NCI-H1436 treated with DMSO at 0.1 percent for 48 hours (cell line): ENCODE measurements around the gene DCTN3.
A peak's percentile ranks its signal among the peaks of the same experiment; 100 is the strongest.

Source experiments
- DNase-seq: peaks from one replicate; lab custom pipeline; 2025; lab: John Stamatoyannopoulos, UW

Gene DCTN3

DNA sequence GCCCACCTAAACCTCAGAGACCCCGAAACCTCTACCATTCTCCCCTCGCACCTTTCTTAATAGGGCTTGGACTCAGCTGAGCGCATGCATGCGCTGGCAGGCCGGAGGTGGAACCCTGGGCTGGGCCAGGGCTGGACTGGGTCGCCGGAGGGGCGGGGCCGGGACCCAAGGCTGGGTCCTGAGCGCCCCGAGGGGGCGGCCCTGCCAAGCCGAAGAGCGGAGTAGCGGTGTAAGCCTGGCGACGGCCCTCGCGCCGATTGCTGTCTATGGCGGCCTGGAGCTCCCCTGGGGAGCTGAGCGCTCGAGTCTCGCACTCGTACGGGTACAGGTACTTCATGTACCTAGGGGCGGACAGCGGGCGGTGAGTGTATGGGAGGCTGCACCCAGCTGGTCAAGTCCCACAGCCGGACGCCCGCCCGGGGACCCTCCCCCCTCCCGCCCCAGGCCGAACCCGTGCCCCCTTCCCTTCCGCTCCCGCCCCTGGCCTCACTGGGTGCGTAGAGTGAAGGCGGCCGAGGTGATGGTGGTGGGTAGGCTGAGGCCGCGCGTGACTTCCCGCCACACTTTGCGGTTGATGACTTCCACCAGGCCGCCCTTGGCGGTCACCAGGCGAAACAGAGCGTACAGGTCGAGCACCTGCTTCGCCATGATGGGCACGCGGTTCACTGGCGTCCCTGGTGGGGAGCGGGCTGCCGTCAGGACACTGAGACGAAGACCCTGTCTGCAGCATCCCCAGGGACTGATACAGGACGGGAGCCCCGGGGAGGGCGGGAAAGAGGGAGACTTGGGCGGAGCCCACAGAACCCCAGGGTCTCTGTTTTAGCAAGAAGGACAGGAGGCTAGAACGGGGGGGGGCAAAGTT lies 3.3 kb upstream of the DCTN3 start:
- DNase-seq: no peak

- DNase-seq: no peak
Observed at GRCh38 chr9:34615132-34615531, 5.2 kb downstream of the DCTN3 start.

DNA sequence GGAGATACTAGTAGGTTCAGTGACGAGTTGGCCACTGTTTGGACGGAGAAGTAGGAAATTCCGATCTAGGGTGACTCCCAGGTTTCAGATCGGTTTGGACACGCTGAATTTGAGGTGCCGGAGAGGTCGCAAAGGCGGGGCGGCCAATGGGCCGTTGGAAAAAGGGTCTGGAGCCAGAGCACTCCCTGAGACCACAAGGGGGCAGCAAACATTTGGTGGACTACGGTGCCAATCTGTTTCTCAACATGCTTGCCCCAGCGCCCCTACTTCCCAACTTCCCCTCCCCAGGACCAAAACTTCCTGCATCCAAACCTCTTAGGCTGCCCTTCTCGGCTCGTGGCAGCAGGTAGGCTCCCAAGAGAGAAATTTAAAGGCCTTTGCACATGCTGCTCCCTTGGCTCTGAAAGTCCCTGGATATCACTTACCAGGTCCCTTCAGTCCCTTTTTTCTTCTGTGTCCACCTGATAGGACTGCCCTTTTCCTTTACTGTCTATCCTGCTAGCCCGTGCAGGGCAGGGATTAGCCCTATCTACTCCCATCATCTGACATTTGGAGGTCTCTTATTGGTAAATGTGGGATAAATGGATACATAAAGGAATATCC lies 7.4 kb downstream of the DCTN3 start:
- peak; percentile 17 for DNase-seq

GRCh38 chr9:34611811-34612787 lies 8.2 kb downstream of the DCTN3 start, which contains the start of gene RPP25L:
Gene RPP25L (minus strand): TSS chr9:34612097. CDS start chr9:34611296, 801 bp downstream.
- peak; percentile 8 for DNase-seq

DNA sequence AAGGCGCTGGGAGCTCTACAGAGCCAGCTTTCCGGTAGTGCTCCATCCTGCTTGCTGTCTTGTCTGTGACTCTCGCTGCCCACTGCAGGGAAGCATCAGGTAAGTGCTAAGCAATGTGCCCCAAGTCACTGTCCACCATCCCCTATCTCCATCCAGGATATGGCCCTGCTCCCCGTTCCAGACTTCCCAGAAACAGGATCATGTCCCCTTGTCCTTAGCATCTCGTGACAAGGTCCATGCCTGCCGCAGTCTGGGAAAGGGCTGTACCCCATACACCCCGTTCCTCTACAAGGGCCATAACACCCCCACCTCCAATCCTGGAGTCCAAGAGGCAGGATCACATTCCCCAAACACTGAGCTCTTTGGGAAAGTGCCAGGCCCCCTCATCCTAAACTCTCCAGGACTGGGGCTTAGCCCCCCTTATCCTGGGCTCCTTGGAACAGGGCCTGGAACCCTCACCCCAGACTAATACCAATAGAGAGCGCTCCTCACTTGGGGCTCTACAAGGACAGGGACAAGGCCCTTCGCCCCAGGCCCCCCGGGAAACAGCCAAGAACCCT lies 9.0 kb downstream of the DCTN3 start:
- DNase-seq: no peak

DNA sequence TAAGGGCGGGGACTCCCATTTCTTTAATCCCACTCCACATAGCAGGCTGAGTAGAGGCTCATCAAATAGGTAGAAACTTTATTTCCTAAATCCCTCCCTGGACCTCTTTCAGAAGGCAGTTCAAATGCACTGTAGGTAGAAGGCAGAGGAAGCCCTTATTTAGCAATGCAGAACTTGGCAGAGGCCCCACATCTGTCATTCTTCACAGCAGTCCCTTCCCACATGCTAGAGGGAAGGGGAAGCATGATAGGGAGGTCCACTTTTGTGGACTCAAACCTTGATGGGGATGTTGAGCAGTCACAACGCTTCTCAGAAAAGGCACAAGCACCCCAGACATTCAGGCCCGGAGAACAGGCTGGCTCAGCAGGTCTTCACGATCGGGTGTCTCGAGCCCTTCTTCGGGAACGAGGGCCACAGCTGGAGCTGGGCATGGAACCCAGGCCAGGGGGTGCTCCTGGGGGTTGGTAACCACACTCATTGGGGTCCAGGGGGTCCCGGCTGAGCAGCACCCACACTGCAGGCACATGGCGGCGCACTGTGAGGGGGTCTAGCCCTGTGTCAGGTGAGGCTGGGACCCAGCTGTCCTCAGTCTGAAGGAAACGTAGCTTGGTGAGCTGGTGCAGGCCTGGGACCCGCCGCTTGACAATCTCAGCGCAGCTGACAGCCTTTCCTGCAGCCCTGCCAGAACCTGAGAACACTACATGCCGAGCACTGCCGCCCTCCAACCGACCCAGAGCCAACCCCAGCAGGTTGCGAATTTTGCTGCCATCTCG lies 9.7 kb downstream of the DCTN3 start:
- DNase-seq: no peak

DNA sequence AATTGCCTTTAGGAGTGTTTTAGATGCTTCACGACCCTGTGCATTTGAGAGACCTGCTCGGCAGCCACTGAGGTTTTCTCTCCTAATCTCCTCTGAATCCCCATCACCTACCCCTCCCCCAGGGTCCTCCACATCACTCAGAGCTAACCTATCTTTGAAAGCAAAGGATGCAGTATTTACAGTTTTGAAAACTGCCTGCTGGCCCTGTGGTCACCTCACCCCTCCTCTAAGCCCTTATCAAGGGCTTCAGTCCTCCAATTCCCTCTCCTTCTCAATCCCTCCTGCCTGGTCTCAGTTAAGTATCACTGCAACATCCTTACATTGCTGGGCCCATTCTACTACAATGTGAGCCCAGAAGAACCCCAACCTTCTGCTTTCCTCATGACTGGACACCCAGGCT lies 13.0 kb downstream of the DCTN3 start:
- DNase-seq: no peak

GRCh38 chr9:34606905-34607304 lies 13.4 kb downstream of the DCTN3 start:
- no peak for DNase-seq

GRCh38 chr9:34606190-34606589 lies 14.1 kb downstream of the DCTN3 start:
- DNase-seq: no peak

DNA sequence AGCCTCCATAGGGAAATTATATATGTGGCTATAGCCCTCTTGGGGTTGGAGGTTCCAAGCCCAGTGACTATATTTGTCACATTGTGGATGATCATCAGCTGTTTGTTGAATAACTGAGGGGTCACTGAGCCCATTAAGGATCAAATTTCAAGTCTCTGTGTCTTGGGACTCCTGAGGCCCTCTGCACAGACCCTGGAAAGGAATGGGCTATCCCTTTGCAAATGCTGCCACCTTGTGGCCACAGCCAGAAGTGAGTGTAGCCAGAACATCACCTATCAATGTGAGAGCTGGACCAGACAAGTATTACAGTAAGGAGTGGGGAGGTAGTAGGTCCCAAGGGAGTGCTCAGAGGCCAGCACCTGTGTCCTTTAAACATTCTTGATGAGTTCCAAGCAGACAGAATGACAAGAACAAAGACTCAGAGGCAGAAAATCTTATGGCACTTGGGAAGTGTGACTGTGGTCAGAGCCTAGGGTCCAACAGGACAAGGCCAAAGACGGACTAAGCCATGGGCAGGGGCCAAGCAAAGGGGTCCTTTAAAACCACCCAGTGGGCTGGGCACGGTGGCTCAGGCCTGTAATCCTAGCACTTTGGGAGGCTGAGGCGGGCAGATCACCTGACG lies 16.6 kb downstream of the DCTN3 start:
- peak; percentile 31 for DNase-seq

GRCh38 chr9:34601937-34602573 lies 18.2 kb downstream of the DCTN3 start:
- DNase-seq: no peak

DNA sequence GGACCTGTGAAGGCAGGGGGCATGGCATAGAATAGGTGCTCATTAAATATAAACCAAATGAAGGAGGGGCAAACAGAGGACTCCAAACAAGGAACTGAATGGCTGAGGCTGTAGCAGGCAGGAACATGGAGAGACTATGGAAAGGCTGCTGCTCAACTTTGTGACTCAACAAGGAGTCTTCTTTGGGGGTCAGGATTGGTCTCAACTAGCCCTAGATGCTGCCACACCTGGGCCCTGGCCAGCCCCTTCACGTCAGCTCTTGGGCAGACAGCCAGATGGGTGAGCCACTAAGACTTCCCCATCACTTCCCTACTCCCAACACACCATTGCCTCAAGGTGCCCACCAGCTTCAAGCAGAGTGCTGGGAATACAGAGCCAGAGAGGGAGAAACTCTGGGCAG lies 19.4 kb downstream of the DCTN3 start:
- DNase-seq: no peak

DNA sequence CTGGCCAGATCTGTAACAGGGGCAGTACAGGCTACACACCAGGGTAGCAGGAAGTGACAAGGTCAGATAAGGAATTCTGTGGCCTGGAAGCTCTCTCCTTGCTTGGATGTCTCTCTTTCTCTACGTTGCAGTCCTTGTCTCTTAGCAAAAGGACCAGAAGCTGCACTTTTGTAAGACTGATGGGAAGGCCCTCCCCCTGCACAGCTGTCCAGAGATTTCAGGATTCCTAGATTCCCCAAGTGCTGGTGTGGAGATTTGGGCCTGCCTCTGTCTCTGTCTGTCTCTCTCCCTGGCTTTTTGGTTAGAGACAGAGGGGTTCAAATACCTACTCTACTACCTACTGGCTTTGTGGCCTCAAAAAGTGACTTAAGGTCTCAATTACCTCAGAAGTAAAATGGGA lies 20.7 kb downstream of the DCTN3 start:
- DNase-seq: no peak

DNA sequence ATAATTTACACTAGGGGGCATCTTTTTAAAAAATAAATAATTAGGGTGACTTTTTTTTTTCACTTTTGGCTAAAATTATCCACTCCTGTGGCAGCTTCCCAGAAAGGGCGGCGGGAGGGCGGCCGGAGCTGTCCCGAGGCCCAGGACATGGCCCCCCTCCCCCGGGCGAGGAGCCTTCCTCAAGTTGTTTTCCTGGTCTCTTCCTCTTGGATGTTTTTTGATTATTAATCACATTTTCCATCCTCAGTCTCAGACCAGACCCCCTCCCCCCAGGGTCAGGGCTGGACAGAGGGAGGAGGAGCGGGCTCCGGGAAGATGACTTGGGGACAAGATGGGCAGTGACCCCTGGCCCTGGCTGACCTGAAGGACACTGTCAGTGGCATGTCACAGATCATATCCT lies 26.1 kb downstream of the DCTN3 start:
- no peak for DNase-seq

- DNase-seq: no peak
Observed at GRCh38 chr9:34592895-34593601, 27.2 kb downstream of the DCTN3 start.

DNA sequence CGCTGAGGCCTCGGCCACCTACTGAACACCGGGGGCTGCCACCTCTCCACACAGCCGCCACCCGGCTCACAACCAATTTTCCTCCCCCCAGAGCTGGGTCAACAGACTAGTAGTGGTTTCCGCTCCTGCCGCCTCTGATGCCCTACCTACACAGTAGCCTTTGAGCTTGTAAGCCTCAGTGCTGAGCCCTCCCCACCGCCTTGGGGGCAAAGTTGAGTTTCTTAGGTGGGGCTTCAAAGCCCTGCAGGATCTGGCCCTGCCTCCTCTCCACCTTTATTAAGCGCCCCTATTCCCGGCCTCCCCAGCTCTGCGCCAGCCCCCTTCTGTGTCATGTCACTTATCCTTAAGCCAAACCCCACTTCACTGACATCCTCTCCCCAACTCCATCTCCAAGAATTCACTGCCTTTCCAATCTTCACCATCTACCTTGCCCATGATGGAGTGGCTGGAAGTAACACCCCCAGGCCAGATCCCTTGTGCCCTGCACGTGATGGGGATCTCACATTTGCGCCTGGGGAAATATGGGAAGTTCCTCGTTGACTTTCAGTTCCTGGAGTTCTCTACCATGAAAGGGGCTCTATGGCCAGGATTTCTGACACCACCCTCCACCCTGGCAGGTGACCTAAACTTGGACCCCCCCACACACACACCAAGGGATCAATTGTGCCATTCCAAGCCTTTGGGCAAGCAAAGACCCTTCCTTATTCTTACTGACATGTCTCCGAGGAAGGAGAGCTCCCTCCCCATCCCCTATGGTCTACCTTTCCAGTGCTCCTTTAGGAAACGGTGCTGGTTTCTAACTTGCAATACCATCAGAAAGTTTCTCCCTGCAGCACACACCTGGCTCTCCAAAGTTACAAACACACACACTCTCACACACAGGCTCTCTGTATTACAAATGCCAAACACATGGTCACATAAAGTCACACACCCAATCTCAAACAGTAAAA lies 28.1 kb downstream of the DCTN3 start:
- DNase-seq: no peak

DNA sequence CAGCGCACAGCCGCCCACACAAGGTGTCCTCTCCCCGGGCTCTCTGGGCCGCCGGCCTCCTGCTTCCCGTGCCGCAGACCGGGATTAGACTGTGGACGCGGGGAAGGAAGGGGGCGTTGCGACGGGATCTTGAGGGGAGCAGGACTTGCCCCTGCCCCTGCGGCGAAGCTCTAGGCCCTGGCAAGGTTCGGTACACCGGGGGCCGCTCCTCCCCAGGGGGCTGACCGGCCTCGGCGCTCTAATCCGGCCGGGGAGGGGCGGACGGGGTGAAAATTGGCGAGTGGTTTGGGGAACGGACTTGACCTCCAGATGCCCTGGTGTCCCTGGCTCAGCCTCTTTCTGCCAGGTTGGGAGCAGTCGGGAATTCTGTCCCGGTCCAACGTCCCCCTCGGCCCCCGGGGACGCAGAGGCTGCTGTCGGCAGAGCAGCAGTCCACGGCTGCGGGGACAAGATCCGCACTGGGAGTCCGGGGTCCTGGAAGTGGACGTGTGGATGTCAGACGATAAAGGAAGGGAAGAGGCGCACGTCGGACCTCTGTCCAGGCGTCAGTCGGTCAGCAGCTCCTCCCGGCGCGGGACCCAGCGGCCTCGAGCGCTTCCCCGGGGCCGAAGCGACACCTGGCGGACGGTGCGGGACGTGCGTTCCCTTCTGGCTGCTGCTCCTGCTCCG lies 28.9 kb downstream of the DCTN3 start:
- DNase-seq: no peak
